BJ (cell line): ENCODE results near the gene RRM1. TPM values are rescaled to one million over a fixed set of nuclear protein-coding genes. Genes with fewer than 3 reads are reported as not detected.

Source experiments
- CTCF ChIA-PET: fragments of 350-600 bp; formaldehyde crosslinking; extraction: SDS; loops from one replicate; lab custom pipeline; 2021; ENCODE audit warnings: antibody characterized with exemption, inconsistent platforms; lab: Yijun Ruan, JAX
- POLR2A ChIA-PET: fragments of 300-600 bp; sonication (Branson Sonifier 250); formaldehyde crosslinking; extraction: SDS; loops from one replicate; lab custom pipeline; 2021; ENCODE audit warnings: antibody characterized with exemption; lab: Charles Lee
- DNase-seq: peaks from one replicate; pipeline ENCODE4 v3.0.0-alpha.2; 2011; ENCODE audit warnings: low read depth
- H3K27me3 ChIP-seq: 2 replicates; pipeline ENCODE4 v1.6.0; 2011; ENCODE audit warnings: low read length; ENCODE audit not compliant: control insufficient read depth, insufficient read depth
- H3K36me3 ChIP-seq: 2 replicates; pipeline ENCODE4 v1.5.1; 2011; ENCODE audit warnings: low read length; ENCODE audit not compliant: control insufficient read depth, insufficient read depth
- H3K4me3 ChIP-seq: 2 replicates; pipeline ENCODE4 v1.5.1; 2011; ENCODE audit warnings: low read depth, mild to moderate bottlenecking, control low read depth, low read length
- polyA plus RNA-seq: library from polyadenylated mRNA; depleted of rRNA; stranded (reverse); fragments of >200 nt; gene quantifications from 2 replicates; pipeline ENCODE4 v1.2.3, GENCODE V29; 2011
- TF ChIP-seq, protein P1 (sequence below): IDR thresholded peaks from 2 replicates; pipeline ENCODE4 v1.5.1; 2011; ENCODE audit warnings: low read depth, mild to moderate bottlenecking, control low read depth, inconsistent platforms, low read length, moderate library complexity; ENCODE audit not compliant: insufficient read depth

The RRM1 gene
- polyA plus RNA-seq, 1 experiment = 68.9 TPM

DNA sequence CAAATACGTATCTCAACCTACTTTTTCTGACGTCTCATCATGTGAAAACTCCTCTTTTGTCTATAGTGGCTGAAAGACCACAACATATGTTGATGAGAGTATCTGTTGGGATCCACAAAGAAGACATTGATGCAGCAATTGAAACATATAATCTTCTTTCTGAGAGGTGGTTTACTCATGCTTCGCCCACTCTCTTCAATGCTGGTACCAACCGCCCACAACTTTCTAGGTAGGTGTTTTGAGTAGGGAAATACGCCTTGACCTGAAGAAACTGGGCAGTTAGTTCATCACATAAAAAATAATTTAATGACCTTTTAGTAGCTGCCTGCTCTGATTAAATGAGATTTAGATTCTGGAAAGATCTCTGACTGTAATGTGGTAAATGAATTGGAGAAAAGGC is 17.2 kb downstream of the RRM1 start:
- TF ChIP-seq, protein P1, sequence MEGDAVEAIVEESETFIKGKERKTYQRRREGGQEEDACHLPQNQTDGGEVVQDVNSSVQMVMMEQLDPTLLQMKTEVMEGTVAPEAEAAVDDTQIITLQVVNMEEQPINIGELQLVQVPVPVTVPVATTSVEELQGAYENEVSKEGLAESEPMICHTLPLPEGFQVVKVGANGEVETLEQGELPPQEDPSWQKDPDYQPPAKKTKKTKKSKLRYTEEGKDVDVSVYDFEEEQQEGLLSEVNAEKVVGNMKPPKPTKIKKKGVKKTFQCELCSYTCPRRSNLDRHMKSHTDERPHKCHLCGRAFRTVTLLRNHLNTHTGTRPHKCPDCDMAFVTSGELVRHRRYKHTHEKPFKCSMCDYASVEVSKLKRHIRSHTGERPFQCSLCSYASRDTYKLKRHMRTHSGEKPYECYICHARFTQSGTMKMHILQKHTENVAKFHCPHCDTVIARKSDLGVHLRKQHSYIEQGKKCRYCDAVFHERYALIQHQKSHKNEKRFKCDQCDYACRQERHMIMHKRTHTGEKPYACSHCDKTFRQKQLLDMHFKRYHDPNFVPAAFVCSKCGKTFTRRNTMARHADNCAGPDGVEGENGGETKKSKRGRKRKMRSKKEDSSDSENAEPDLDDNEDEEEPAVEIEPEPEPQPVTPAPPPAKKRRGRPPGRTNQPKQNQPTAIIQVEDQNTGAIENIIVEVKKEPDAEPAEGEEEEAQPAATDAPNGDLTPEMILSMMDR = no peak

GRCh38 chr11:4115128-4115527 is 20.5 kb downstream of the RRM1 start:
- no peak for DNase-seq
- H3K36me3 ChIP-seq = peaks cover 3% of the 10 kb centered on the region
- ChIA-PET POLR2A (no interaction called here), CTCF (no interaction called here)
- no peak overlapping the region for H3K4me3 ChIP-seq
- no peaks in the 10 kb centered on the region for H3K27me3 ChIP-seq
- TF ChIP-seq, protein P1 = no peak

More for the DNA sequence above, 17.2 kb downstream of the RRM1 start:
- ChIA-PET CTCF (no interaction called here), POLR2A (no interaction called here)
- H3K27me3 ChIP-seq = no peaks in the 10 kb centered on the region
- no peak for DNase-seq
- H3K4me3 ChIP-seq = no peak overlapping the region
- peaks cover 3% of the 10 kb centered on the region for H3K36me3 ChIP-seq

DNA sequence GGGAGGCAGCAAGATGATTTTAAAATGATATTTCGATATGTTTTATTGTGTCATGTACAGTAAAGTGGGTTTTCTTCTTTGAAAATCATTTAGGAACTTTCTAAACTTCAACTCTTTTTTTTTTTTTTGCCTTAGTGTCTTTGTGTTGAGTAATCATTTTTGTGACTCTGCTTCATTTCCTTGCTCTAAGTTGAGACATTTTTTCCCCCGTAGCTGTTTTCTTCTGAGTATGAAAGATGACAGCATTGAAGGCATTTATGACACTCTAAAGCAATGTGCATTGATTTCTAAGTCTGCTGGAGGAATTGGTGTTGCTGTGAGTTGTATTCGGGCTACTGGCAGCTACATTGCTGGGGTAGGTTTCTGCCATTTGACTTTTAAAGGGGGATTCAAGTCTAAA is 23.5 kb downstream of the RRM1 start:
- H3K36me3 ChIP-seq = peaks cover 2% of the 10 kb centered on the region; the same call in 1 of the 2 replicates
- no peaks in the 10 kb centered on the region for H3K27me3 ChIP-seq
- no peak for DNase-seq
- H3K4me3 ChIP-seq = no peak overlapping the region
- TF ChIP-seq, protein P1 = no peak
- CTCF ChIA-PET = interaction anchor here (0.6 to 1.2 kb wide), 3 partner anchors 23 to 320 kb away, joined by 3 read pairs; no protein-coding TSS in a partner anchor
- POLR2A ChIA-PET = interaction anchor here (0.7 kb wide), 1 partner anchor 13 kb away, joined by 6 read pairs; no protein-coding TSS in a partner anchor

GRCh38 chr11:4123218-4123617 is 28.6 kb downstream of the RRM1 start:
- DNase-seq = no peak
- TF ChIP-seq, protein P1 = no peak
- ChIA-PET POLR2A (no interaction called here), CTCF (no interaction called here)
- Histone ChIP-seq H3K4me3 (no peak overlapping the region), H3K36me3 (peaks cover 3% of the 10 kb centered on the region; the same call in 1 of the 2 replicates), H3K27me3 (no peaks in the 10 kb centered on the region)

DNA sequence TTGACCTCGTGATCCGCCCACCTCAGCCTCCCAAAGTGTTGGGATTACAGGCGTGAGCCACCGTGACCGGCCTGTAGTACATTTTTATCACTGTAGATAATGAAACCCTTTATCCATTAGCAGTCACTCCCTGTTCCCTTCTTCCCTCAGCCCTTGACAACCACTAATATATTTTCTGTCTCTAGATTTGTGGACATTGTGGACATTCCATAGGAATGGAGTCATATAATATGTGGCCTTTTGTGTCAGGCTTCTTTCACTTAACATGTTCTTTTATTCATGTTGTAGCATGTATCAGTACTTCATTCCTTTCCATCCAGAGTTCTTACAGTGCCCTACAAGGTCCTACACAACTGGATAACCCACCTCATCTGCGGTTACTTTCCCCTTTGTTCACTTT is 30.5 kb downstream of the RRM1 start:
- H3K36me3 ChIP-seq = peaks cover 3% of the 10 kb centered on the region; the same call in 1 of the 2 replicates
- CTCF ChIA-PET = no interaction called here
- DNase-seq = no peak

More for the DNA sequence above, 30.5 kb downstream of the RRM1 start:
- H3K4me3 ChIP-seq = no peak overlapping the region
- H3K27me3 ChIP-seq = no peaks in the 10 kb centered on the region
- TF ChIP-seq, protein P1 = no peak
- POLR2A ChIA-PET = no interaction called here
